GM21528 (cell line): Measurements from ENCODE around the gene PARD3.

Experiments
- ATAC-seq: cut with Tn5 transposase; IDR thresholded peaks from one replicate; pipeline ENCODE4 v1.9.1; 2021; ENCODE audit warnings: mild to moderate bottlenecking, moderate library complexity; ENCODE audit not compliant: unreplicated experiment, low FRiP score

Gene PARD3

DNA sequence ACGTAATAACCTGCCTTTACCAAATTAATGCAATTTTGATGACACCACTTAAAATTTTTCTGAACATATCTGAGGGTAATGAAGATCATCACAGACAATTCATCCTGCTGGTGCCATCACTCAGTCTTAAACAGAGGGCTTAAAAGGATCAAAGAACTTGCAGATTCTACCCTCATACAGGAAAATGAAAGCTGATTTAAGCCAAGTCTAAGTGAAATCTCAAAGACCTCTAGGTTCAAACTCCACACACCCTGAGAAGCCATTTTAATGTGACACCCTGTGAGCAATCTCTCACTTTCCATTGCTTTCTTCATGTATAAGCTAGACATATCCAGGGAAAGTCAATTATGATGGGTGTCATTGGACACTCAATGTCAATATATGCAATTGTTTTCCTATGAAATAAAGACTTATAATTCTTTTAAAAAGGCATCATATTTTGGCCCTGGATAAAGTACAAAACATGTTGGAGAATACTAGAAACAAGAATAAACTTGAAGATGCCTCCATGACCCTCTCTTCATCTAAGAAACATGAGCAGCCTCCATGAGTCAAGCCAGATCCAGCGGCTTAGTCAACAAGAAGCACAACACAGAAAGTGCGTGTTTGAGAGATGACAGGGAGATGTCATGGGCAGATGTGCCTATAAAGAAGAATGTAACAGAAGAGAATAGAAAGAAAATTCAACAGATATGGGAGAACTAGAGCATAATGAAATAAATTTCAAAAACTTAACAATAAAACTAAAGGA lies 291.9 kb downstream of the PARD3 start:
- no peak for ATAC-seq

GRCh38 chr10:34522546-34522945 lies 292.6 kb downstream of the PARD3 start:
- ATAC-seq, result peak; percentile 52

GRCh38 chr10:34520510-34520909 lies 294.6 kb downstream of the PARD3 start:
- ATAC-seq, result no peak

DNA sequence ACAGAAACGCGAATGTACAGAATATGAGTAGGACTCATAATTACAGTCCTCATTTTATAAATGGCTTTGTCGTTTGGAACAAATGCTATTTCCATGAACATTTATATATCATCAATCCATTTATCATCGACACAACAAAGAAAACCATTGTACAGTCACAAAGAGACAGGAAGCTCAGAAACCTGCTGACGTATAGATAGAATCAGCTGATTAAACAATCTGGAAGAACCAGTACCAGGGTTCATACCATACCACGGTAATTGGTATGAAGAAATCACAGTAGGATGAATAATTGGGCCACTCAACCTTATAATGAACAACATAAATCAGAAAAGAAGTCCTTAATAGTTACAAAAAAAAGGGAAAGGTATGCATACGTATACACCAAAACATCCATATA lies 295.0 kb downstream of the PARD3 start:
- no peak for ATAC-seq

DNA sequence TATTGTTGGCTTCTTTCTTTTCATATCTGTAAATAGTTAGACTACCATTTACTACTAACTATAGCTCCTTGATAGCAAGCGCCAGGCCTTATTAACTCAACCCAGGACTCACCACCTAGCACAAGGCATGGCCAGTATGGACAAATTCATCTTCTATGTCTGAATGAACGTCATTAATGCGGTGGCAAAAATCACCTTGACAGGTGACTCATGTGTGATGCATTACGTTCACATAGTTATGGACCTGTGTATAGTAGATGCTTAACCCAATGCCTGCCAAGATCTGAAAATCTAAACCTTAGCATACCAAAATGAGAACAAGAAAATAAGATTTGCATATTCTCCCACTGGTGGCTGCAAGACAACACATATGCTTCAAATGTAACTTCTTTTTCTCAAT lies 300.8 kb downstream of the PARD3 start:
- no peak for ATAC-seq

DNA sequence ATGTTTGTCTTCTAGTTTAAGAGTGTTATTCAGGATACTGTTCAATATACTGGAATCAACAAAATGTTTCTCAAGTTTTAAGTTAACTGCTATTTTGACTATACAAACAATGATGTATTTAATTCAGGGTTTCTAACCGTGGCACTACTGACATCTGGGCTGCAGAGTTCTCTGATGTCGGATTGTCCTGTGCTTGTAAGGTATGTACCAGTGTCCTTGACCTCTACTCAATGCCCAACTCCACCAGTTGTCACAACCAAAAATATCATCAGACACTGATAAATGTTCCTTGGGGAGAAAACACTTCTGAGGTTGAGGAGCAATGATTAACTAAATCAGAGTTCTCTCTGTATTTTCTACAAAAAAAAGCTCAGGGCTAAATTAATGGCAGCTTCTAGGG lies 301.5 kb downstream of the PARD3 start:
- no peak for ATAC-seq

GRCh38 chr10:34507217-34507616 lies 307.9 kb downstream of the PARD3 start:
- no peak for ATAC-seq

GRCh38 chr10:34506786-34507185 lies 308.3 kb downstream of the PARD3 start:
- no peak for ATAC-seq

DNA sequence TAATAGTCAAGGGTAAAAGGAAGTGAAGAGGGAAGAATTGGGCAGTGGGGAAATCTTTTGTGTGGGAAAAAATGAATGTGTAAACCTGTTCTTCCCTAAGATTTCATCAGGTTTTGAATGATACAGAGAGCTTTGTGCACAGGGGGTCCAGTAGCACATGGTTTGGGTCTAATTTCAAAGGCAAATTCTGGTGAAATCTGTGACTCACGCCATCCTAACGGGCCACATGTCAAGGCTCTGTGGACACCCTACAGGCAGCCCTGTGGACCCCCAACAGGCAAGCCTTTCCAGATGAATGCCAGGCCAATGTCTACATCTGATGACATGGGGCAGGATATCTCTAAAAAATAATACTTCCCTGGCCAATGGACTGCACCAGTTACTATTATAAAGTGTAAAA lies 309.8 kb downstream of the PARD3 start:
- no peak for ATAC-seq

- ATAC-seq, result no peak
These were observed 310.6 kb downstream of the PARD3 start for GRCh38 chr10:34504534-34504933.

- ATAC-seq, result no peak
These were observed 311.4 kb downstream of the PARD3 start for GRCh38 chr10:34503704-34504103.

DNA sequence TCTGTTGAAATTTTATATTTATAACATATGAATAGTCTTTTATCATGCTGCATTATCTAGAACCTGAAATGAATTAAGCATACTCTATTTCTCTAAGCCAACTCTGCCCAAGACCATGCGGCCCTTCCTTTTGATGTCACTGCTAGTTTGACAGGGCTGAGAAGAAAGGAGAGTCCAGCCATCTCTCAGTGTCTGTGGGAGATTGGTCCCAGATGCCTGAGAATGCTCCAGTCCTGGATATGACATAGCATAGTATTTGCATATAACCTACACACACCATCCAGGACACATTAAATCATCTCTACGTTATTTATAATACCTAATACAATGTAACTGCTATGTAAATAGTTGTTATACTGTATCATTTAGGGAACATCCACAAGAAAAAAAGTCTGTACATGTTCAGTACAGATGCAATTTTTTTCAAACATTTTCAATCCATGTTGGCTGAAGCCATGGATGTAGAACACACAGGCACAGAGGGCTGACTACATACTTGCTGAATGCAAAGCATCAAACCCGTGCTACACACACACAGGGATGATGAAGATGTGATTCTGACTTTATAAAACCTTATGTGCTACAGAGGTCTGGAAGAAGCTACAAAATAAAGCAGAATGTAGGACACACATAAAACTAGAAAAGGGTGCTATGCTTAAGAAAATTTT lies 315.4 kb downstream of the PARD3 start:
- ATAC-seq, result no peak

GRCh38 chr10:34498821-34499220 lies 316.3 kb downstream of the PARD3 start:
- ATAC-seq, result no peak

DNA sequence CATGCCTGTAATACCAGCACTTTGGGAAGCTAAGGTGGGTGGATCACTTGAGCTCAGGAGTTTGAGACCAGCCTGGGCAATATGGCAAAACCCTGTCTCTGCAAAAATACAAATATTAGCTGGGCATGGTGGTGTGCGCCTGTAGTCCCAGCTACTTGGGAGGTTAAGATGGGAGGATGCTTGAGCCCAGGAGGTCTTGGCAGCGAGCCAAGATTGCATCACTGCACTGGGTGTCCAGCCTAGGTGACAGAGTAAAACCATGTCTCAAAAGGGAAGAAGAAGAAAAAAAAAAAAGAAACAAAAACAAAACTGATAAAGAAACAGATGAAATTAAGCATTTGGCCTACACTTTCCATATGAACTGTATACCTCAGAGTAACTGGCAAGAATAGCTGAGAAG lies 319.2 kb downstream of the PARD3 start:
- no peak for ATAC-seq

GRCh38 chr10:34494012-34494411 lies 321.1 kb downstream of the PARD3 start:
- no peak for ATAC-seq

DNA sequence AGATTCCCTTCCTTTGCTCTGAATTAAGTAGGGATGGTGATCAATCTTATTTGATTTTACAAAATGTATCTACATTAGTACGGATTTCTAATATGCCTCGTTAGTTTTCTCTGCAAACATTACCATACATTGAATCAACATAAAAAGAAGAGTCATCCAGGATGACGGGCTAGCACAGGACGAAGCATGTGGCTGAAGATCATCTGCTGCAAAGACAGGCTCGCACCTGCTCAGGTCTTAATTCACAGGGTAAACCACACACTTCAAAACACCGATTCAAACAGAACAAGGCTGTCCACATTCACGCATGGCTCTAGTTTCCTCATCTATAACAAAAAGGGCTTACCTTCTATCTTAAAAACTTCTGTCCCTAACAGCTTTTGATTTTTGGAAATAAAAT lies 323.0 kb downstream of the PARD3 start:
- no peak for ATAC-seq

GRCh38 chr10:34491678-34492077 lies 323.4 kb downstream of the PARD3 start:
- no peak for ATAC-seq

GRCh38 chr10:34489973-34490745 lies 324.9 kb downstream of the PARD3 start:
- no peak for ATAC-seq

DNA sequence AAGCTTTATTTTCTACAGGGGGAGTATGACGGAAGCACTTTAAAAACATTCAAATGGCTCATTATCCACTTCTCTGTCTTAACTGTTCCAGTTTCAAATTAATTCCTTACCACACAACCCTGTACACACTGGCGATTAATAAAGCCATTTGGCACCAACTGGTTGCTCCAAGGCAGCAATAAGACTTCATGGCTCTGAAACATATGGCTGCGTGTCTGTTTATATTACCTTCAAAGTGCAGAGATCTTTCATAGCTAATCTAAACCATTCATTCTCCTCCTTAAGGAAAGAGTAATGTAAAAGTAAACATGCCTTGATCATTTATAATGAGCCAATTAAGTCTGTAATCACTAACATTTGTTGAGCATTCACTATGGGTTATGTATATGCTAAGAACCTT lies 325.7 kb downstream of the PARD3 start:
- no peak for ATAC-seq

GRCh38 chr10:34488476-34489130 lies 326.5 kb downstream of the PARD3 start:
- ATAC-seq, result no peak

- no peak for ATAC-seq
These were observed 329.1 kb downstream of the PARD3 start for GRCh38 chr10:34486008-34486407.
